SK-N-SH (cell line): ENCODE results near the gene F5. TPM values are rescaled to one million over a fixed set of nuclear protein-coding genes. Genes with fewer than 3 reads are reported as not detected.

ENCODE experiments used
- CTCF ChIA-PET: fragments of 300-600, 350-600 bp; formaldehyde crosslinking; extraction: SDS; loops from one replicate; lab custom pipeline; 2021; lab: Yijun Ruan, JAX
- POLR2A ChIA-PET: fragments of 350-600 bp; sonication (Branson Sonifier 250); formaldehyde crosslinking; extraction: SDS; loops from one replicate; lab custom pipeline; 2020; ENCODE audit warnings: antibody characterized with exemption, inconsistent platforms; lab: Yijun Ruan, JAX
- DNase-seq: peaks from one replicate; pipeline ENCODE4 v3.0.0; 2012
- H2AFZ ChIP-seq: fragments of 200-600 bp; sonication (generic); 2 replicates; pipeline ENCODE4 v1.8.1; 2016; ENCODE audit warnings: antibody characterized with exemption, mild to moderate bottlenecking, low read depth
- H3F3A ChIP-seq: fragments of 200-600 bp; sonication (generic); replicated peaks from 2 replicates; pipeline ENCODE3; 2016; ENCODE audit warnings: antibody characterized with exemption, mild to moderate bottlenecking; ENCODE audit not compliant: insufficient read depth
- H3K27ac ChIP-seq, 2 experiments: fragments of 200-500 bp in 1 of 2; fragments of 200-600 bp in 1 of 2; sonication (Bioruptor generic) in 1 of 2; sonication (generic), shearing (Covaris generic) in 1 of 2; 2 replicates each; pipeline versions ENCODE4 v1.5.1 to v1.6.1; 2014 to 2016; ENCODE audit warnings: low read depth in 2 of 2, inconsistent platforms in 1 of 2, low read length in 1 of 2, mild to moderate bottlenecking in 1 of 2, mixed read lengths in 1 of 2
- H3K27me3 ChIP-seq: fragments of 200-600 bp; sonication (generic), shearing (Covaris generic); 2 replicates; pipeline ENCODE4 v1.6.1; 2016; ENCODE audit warnings: mixed run types; ENCODE audit not compliant: insufficient read depth
- H3K36me3 ChIP-seq, 2 experiments: fragments of 200-500 bp in 1 of 2; fragments of 200-600 bp in 1 of 2; sonication (Bioruptor generic) in 1 of 2; sonication (generic) in 1 of 2; replicated peaks in 1 of 2; 2 replicates each; pipeline versions ENCODE3 to v1.5.1; 2014 to 2016; ENCODE audit warnings: low read length in 1 of 2, mild to moderate bottlenecking in 1 of 2; ENCODE audit not compliant: insufficient read depth in 2 of 2, control insufficient read depth in 1 of 2
- H3K4me1 ChIP-seq, 2 experiments: fragments of 200-500 bp in 1 of 2; fragments of 200-600 bp in 1 of 2; sonication (Bioruptor generic) in 1 of 2; sonication (generic), shearing (Covaris generic) in 1 of 2; 2 replicates each; pipeline versions ENCODE4 v1.5.1 to v1.6.1; 2014 to 2016; ENCODE audit warnings: low read depth in 1 of 2, low read length in 1 of 2, mixed run types in 1 of 2; ENCODE audit not compliant: insufficient read depth in 2 of 2, control insufficient read depth in 1 of 2
- H3K4me2 ChIP-seq: fragments of 200-600 bp; sonication (generic), shearing (Covaris generic); 2 replicates; pipeline ENCODE4 v1.6.1; 2017; ENCODE audit warnings: mixed run types
- H3K4me3 ChIP-seq, 2 experiments: fragments of 200-500 bp in 1 of 2; fragments of 200-600 bp in 1 of 2; sonication (Bioruptor generic) in 1 of 2; sonication (generic), shearing (Covaris generic) in 1 of 2; 2 replicates each; pipeline versions ENCODE4 v1.5.1 to v1.8.1; 2014 to 2016; ENCODE audit warnings: low read depth in 2 of 2, inconsistent platforms in 1 of 2, low read length in 1 of 2, mild to moderate bottlenecking in 1 of 2, mixed read lengths in 1 of 2, moderate library complexity in 1 of 2
- H3K79me2 ChIP-seq: fragments of 200-600 bp; sonication (generic); 2 replicates; pipeline ENCODE4 v1.8.1; 2017; ENCODE audit warnings: mild to moderate bottlenecking; ENCODE audit not compliant: insufficient read depth
- H3K9ac ChIP-seq: fragments of 200-600 bp; sonication (generic); 2 replicates; pipeline ENCODE4 v1.6.1; 2017; ENCODE audit warnings: mixed run types
- H3K9me2 ChIP-seq: fragments of 200-600 bp; sonication (generic); 2 replicates; pipeline ENCODE4 v1.6.1; 2017; ENCODE audit warnings: mixed run types
- H3K9me3 ChIP-seq: fragments of 200-600 bp; sonication (generic); 2 replicates; pipeline ENCODE4 v1.6.1; 2017; ENCODE audit warnings: mixed run types, mild to moderate bottlenecking, moderate library complexity
- H4K20me1 ChIP-seq: fragments of 200-600 bp; sonication (generic); 2 replicates; pipeline ENCODE4 v1.6.1; 2017; ENCODE audit warnings: mild to moderate bottlenecking, mixed run types; ENCODE audit not compliant: insufficient read depth
- CTCF ChIP-seq: fragments of 200-600 bp; sonication (generic); IDR thresholded peaks from 2 replicates; pipeline ENCODE4 v1.6.1; 2017; ENCODE audit warnings: antibody characterized with exemption, mild to moderate bottlenecking, moderate library complexity
- ELF1 ChIP-seq: IDR thresholded peaks from 2 replicates; pipeline ENCODE4 v1.4.0; 2012
- EZH2phosphoT487 ChIP-seq: fragments of 200-600 bp; sonication (generic); IDR thresholded peaks from 2 replicates; pipeline ENCODE4 v1.6.1; 2017; ENCODE audit warnings: low read depth, mixed run types, mild to moderate bottlenecking, antibody characterized with exemption, moderate library complexity, borderline replicate concordance
- FOSL2 ChIP-seq: IDR thresholded peaks from 2 replicates; pipeline ENCODE4 v1.4.0; 2012; ENCODE audit warnings: low read depth, mild to moderate bottlenecking, moderate library complexity, borderline replicate concordance
- FOXJ3 ChIP-seq: sonication (generic); formaldehyde crosslinking; IDR thresholded peaks from 2 replicates; pipeline ENCODE4 v1.5.1; 2020; ENCODE audit warnings: mild to moderate bottlenecking, missing genetic modification reagents
- FOXM1 ChIP-seq: IDR thresholded peaks from 2 replicates; pipeline ENCODE4 v1.4.0; 2012; ENCODE audit warnings: low read depth, mild to moderate bottlenecking
- GATA2 ChIP-seq: sonication (generic); formaldehyde crosslinking; IDR thresholded peaks from 2 replicates; pipeline ENCODE4 v1.5.0; 2020; ENCODE audit warnings: mild to moderate bottlenecking, missing genetic modification reagents
- JUND ChIP-seq: IDR thresholded peaks from 2 replicates; pipeline ENCODE4 v1.4.0; 2012
- MAX ChIP-seq: IDR thresholded peaks from 2 replicates; pipeline ENCODE4 v1.4.0; 2012; ENCODE audit warnings: low read depth
- MEF2A ChIP-seq: IDR thresholded peaks from 2 replicates; pipeline ENCODE4 v1.4.0; 2012; ENCODE audit warnings: low read depth, borderline replicate concordance
- NRF1 ChIP-seq: IDR thresholded peaks from 2 replicates; pipeline ENCODE4 v1.6.1; 2012; ENCODE audit warnings: low read depth, mild to moderate bottlenecking, low read length
- PBX3 ChIP-seq: IDR thresholded peaks from 2 replicates; pipeline ENCODE4; 2012
- RCOR1 ChIP-seq: fragments of 150-350 bp; IDR thresholded peaks from 2 replicates; pipeline ENCODE4 v1.6.1; 2017; ENCODE audit warnings: antibody characterized with exemption, low read length
- REST ChIP-seq: IDR thresholded peaks from 2 replicates; pipeline ENCODE4 v1.6.1; 2012; ENCODE audit warnings: mild to moderate bottlenecking, low read depth, low read length, moderate library complexity
- RFX5 ChIP-seq: IDR thresholded peaks from 2 replicates; pipeline ENCODE4 v1.6.1; 2012; ENCODE audit warnings: mild to moderate bottlenecking, improper control_type of control experiment, low read length
- SIN3A ChIP-seq: IDR thresholded peaks from 2 replicates; pipeline ENCODE4 v1.6.1; 2012; ENCODE audit warnings: low read depth, mild to moderate bottlenecking, low read length, moderate library complexity, borderline replicate concordance
- TCF12 ChIP-seq: IDR thresholded peaks from 2 replicates; pipeline ENCODE4 v1.4.0; 2012
- TEAD4 ChIP-seq: IDR thresholded peaks from 2 replicates; pipeline ENCODE4 v1.4.0; 2012; ENCODE audit warnings: mild to moderate bottlenecking, borderline replicate concordance; ENCODE audit not compliant: insufficient read depth
- USF1 ChIP-seq: IDR thresholded peaks from 2 replicates; pipeline ENCODE4 v1.4.0; 2012; ENCODE audit warnings: low read depth, borderline replicate concordance
- YY1 ChIP-seq: IDR thresholded peaks from 2 replicates; pipeline ENCODE4 v1.4.0; 2012; ENCODE audit warnings: low read depth, mild to moderate bottlenecking
- WGBS: methylation state at CpG from one replicate; pipeline ENCODE4 v1.1.6; 2017; ENCODE audit warnings: low lambda C conversion rate; 5-methylcytosine and 5-hydroxymethylcytosine counted together
- polyA plus RNA-seq, 3 experiments: library from polyadenylated mRNA; depleted of rRNA; stranded (reverse); fragments of >200 nt; gene quantifications; 2 replicates each; pipeline ENCODE4 v1.2.3, GENCODE V29; 2012

Gene F5
- polyA plus RNA-seq, 1 of the 3 experiments (the other 2 are of a cell fraction), result under 0.01 TPM

GRCh38 chr1:169630006-169630405 is 43.7 kb upstream of the F5 start, which contains the start of gene SELP:
SELP (minus strand) TSS chr1:169630124; CDS start chr1:169630074, 50 bp downstream.
- no peak for TF ChIP-seq CTCF
- TF ChIP-seq USF1, result no peak
- no peak for TF ChIP-seq RFX5
- TF ChIP-seq ELF1, result no peak
- no peak for TF ChIP-seq JUND
- TF ChIP-seq FOSL2, result no peak
- no peak for TF ChIP-seq MAX
- no peak for TF ChIP-seq TEAD4
- TF ChIP-seq GATA2, result no peak
- no peak for TF ChIP-seq NRF1
- no peak for TF ChIP-seq RCOR1
- TF ChIP-seq EZH2phosphoT487, result no peak
- no peak for TF ChIP-seq FOXM1
- no peak for TF ChIP-seq PBX3
- TF ChIP-seq REST, result no peak
- no peak for TF ChIP-seq MEF2A
- no peak for TF ChIP-seq SIN3A
- no peak for TF ChIP-seq TCF12
- TF ChIP-seq FOXJ3, result no peak
- no peak for TF ChIP-seq YY1
- no peak within 1 kb of the TSS for H3K4me3 ChIP-seq
- POLR2A ChIA-PET, result no interaction called here
- CTCF ChIA-PET, result no interaction called here
- DNase-seq, result no peak
- no peaks in the 10 kb centered on the region for H3K4me1 ChIP-seq
- no peak within 1 kb of the TSS for H3K27ac ChIP-seq
- H4K20me1 ChIP-seq, result no peaks in the 10 kb centered on the region
- H3K36me3 ChIP-seq, result no peaks in the 10 kb centered on the region
- 46% methylated on average over 1 of the region's 1 CpG for WGBS
- no peak within 1 kb of the TSS for H3K9ac ChIP-seq
- peaks cover 20% of the 10 kb centered on the region for H3K27me3 ChIP-seq
- peaks cover 7% of the 10 kb centered on the region; the same call in 1 of the 2 replicates for H3K9me3 ChIP-seq
- H3K4me2 ChIP-seq, result no peak within 1 kb of the TSS
- no peaks in the 10 kb centered on the region for H3K9me2 ChIP-seq
- H2AFZ ChIP-seq, result no peak within 1 kb of the TSS
- H3F3A ChIP-seq, result no peaks in the 10 kb centered on the region
- no peaks in the 10 kb centered on the region for H3K79me2 ChIP-seq
